SK-N-SH treated with all-trans-retinoic acid at 6 μM for 48 hours (cell line): ENCODE data around the gene NSD2.

Source experiments
- ATAC-seq: fragments of 200-7000 bp; cut with Tn5 transposase; 3 replicates; pipeline ENCODE4 v1.9.1; 2020; ENCODE audit warnings: mild to moderate bottlenecking, moderate library complexity
- ARNTL ChIP-seq: fragments of 450-650 bp; formaldehyde crosslinking; IDR thresholded peaks from 2 replicates; pipeline ENCODE4 v1.5.0; 2020; ENCODE audit warnings: low read depth, mild to moderate bottlenecking, moderate library complexity, borderline replicate concordance
- BACH2 ChIP-seq: fragments of 250-450 bp; sonication (Bioruptor Pico); IDR thresholded peaks from 2 replicates; pipeline ENCODE4 v1.9.0; 2021; ENCODE audit warnings: mild to moderate bottlenecking, borderline replicate concordance
- CSRNP3 ChIP-seq: fragments of 250-450 bp; sonication (Bioruptor Pico); IDR thresholded peaks from 2 replicates; pipeline ENCODE4 v1.5.1; 2021; ENCODE audit warnings: mild to moderate bottlenecking, moderate library complexity
- ESRRG ChIP-seq: fragments of 250-450 bp; sonication (Bioruptor Pico); IDR thresholded peaks from 2 replicates; pipeline ENCODE4 v1.6.1; 2021; ENCODE audit warnings: mild to moderate bottlenecking
- GLIS3 ChIP-seq: fragments of 250-450 bp; sonication (Bioruptor Pico); IDR thresholded peaks from 2 replicates; pipeline ENCODE4 v1.5.0; 2020; ENCODE audit warnings: mild to moderate bottlenecking, moderate library complexity
- ISL1 ChIP-seq: fragments of 250-450 bp; sonication (Bioruptor Pico); IDR thresholded peaks from 2 replicates; pipeline ENCODE4 v2.1.2; 2022; ENCODE audit warnings: mild to moderate bottlenecking, moderate library complexity
- OSR1 ChIP-seq: fragments of 250-450 bp; sonication (Bioruptor Pico); IDR thresholded peaks from 2 replicates; pipeline ENCODE4 v1.8.0; 2022; ENCODE audit warnings: moderate library complexity, mild to moderate bottlenecking, inconsistent platforms
- PATZ1 ChIP-seq: fragments of 250-450 bp; sonication (Bioruptor Pico); IDR thresholded peaks from 2 replicates; pipeline ENCODE4 v1.8.0; 2020; ENCODE audit warnings: mild to moderate bottlenecking, moderate library complexity, borderline replicate concordance
- PPARA ChIP-seq: fragments of 250-450 bp; sonication (Bioruptor Pico); IDR thresholded peaks from 2 replicates; pipeline ENCODE4 v1.5.0; 2020; ENCODE audit warnings: mild to moderate bottlenecking, borderline replicate concordance
- RARB ChIP-seq: fragments of 250-450 bp; sonication (Bioruptor Pico); IDR thresholded peaks from 2 replicates; pipeline ENCODE4 v1.8.0; 2021; ENCODE audit warnings: mild to moderate bottlenecking, moderate library complexity
- TCF4 ChIP-seq: fragments of 250-450 bp; sonication (Bioruptor Pico); IDR thresholded peaks from 2 replicates; pipeline ENCODE4 v1.8.0; 2021; ENCODE audit warnings: mild to moderate bottlenecking, moderate library complexity, borderline replicate concordance
- TOX ChIP-seq: fragments of 250-450 bp; sonication (Bioruptor Pico); IDR thresholded peaks from 2 replicates; pipeline ENCODE4 v1.8.0; 2021; ENCODE audit warnings: mild to moderate bottlenecking, moderate library complexity, borderline replicate concordance
- ZC3H10 ChIP-seq: fragments of 250-450 bp; sonication (Bioruptor Pico); IDR thresholded peaks from 2 replicates; pipeline ENCODE4 v1.5.1; 2021; ENCODE audit warnings: mild to moderate bottlenecking, moderate library complexity
- ZNF565 ChIP-seq: fragments of 450-650 bp; formaldehyde crosslinking; conservative IDR thresholded peaks from 2 replicates; pipeline ENCODE4 v1.5.0; 2020; ENCODE audit warnings: low read depth, mild to moderate bottlenecking, moderate library complexity
- ZNF70 ChIP-seq: fragments of 450-650 bp; formaldehyde crosslinking; IDR thresholded peaks from 2 replicates; pipeline ENCODE4 v1.5.0; 2020; ENCODE audit warnings: mild to moderate bottlenecking, moderate library complexity
- ZNF8 ChIP-seq: fragments of 450-650 bp; formaldehyde crosslinking; IDR thresholded peaks from 2 replicates; pipeline ENCODE4 v1.5.0; 2020; ENCODE audit warnings: mild to moderate bottlenecking, moderate library complexity
- TF ChIP-seq, protein P1 (sequence below): fragments of 250-450 bp; sonication (Bioruptor Pico); IDR thresholded peaks from 2 replicates; pipeline ENCODE4 v1.8.0; 2021; ENCODE audit warnings: low read depth, mild to moderate bottlenecking, moderate library complexity, borderline replicate concordance
- TF ChIP-seq, protein P2 (sequence below): fragments of 250-450 bp; sonication (Bioruptor Pico); IDR thresholded peaks from 2 replicates; pipeline ENCODE4 v1.5.0; 2020; ENCODE audit warnings: mild to moderate bottlenecking, moderate library complexity

NSD2 gene

DNA sequence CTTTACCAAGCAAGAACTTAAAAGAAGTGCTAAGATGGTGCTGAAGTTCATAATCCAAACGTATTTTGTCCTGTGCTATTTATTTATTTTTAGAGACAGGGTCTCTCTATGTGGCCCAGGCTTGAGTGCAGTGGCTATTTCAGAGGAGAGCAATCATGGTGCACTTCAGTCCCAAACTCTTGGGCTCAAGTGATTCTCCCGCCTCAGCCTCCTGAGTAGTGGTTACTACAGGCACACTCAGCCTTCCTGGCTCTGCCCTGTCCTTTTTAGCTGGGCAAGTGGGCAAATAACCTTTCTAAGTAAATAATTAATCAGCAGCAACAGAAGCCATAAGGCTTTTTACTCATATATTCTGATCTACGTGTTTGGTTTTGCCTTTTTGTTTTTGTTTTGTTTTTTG lies 2.6 kb downstream of the NSD2 start:
- ATAC-seq, result no peak
- TF ChIP-seq OSR1, result no peak
- TF ChIP-seq RARB, result no peak
- TF ChIP-seq BACH2 (CRISPR knock-in tag), result no peak
- no peak for TF ChIP-seq CSRNP3 (CRISPR knock-in tag)
- TF ChIP-seq ZNF8 (CRISPR knock-in tag), result no peak
- TF ChIP-seq TCF4, result no peak
- TF ChIP-seq ZNF70 (CRISPR knock-in tag), result no peak
- TF ChIP-seq, protein P1, sequence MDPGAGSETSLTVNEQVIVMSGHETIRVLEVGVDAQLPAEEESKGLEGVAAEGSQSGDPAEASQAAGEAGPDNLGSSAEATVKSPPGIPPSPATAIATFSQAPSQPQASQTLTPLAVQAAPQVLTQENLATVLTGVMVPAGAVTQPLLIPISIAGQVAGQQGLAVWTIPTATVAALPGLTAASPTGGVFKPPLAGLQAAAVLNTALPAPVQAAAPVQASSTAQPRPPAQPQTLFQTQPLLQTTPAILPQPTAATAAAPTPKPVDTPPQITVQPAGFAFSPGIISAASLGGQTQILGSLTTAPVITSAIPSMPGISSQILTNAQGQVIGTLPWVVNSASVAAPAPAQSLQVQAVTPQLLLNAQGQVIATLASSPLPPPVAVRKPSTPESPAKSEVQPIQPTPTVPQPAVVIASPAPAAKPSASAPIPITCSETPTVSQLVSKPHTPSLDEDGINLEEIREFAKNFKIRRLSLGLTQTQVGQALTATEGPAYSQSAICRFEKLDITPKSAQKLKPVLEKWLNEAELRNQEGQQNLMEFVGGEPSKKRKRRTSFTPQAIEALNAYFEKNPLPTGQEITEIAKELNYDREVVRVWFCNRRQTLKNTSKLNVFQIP (CRISPR knock-in tag), result no peak

DNA sequence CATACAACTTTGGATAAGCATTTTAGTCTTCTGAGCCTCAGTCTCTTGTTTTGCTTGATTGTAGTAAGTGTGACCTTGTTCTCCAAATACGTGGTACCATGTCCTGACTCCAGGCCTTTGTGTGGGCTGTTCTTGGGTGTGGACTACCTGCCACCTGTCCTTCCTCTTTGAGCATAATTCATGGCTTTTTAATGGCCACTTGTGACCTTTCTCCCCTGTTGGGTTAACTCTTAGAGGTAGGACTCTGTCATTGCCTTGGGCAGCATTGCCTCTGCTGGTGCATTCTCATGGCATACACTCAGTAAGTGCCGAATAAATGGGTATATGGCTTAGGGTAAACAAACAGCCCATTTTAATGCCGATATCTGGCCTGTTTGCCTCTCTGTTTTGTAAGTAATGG lies 3.0 kb downstream of the NSD2 start:
- TF ChIP-seq ARNTL (CRISPR knock-in tag) (no peak), OSR1 (no peak), CSRNP3 (CRISPR knock-in tag) (no peak), ISL1 (CRISPR knock-in tag) (no peak), ESRRG (CRISPR knock-in tag) (no peak), PPARA (CRISPR knock-in tag) (no peak), PATZ1 (CRISPR knock-in tag) (no peak), ZNF70 (CRISPR knock-in tag) (no peak), ZC3H10 (CRISPR knock-in tag) (no peak), GLIS3 (CRISPR knock-in tag) (no peak), TCF4 (no peak), TOX (CRISPR knock-in tag) (no peak)
- TF ChIP-seq, protein P1 (CRISPR knock-in tag), result no peak
- TF ChIP-seq, protein P2, sequence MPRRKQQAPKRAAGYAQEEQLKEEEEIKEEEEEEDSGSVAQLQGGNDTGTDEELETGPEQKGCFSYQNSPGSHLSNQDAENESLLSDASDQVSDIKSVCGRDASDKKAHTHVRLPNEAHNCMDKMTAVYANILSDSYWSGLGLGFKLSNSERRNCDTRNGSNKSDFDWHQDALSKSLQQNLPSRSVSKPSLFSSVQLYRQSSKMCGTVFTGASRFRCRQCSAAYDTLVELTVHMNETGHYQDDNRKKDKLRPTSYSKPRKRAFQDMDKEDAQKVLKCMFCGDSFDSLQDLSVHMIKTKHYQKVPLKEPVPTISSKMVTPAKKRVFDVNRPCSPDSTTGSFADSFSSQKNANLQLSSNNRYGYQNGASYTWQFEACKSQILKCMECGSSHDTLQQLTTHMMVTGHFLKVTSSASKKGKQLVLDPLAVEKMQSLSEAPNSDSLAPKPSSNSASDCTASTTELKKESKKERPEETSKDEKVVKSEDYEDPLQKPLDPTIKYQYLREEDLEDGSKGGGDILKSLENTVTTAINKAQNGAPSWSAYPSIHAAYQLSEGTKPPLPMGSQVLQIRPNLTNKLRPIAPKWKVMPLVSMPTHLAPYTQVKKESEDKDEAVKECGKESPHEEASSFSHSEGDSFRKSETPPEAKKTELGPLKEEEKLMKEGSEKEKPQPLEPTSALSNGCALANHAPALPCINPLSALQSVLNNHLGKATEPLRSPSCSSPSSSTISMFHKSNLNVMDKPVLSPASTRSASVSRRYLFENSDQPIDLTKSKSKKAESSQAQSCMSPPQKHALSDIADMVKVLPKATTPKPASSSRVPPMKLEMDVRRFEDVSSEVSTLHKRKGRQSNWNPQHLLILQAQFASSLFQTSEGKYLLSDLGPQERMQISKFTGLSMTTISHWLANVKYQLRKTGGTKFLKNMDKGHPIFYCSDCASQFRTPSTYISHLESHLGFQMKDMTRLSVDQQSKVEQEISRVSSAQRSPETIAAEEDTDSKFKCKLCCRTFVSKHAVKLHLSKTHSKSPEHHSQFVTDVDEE (CRISPR knock-in tag), result no peak
- ATAC-seq, result no peak

GRCh38 chr4:1879485-1879884 lies 8.3 kb downstream of the NSD2 start:
- no peak for ATAC-seq
- no peak for TF ChIP-seq ZNF565 (CRISPR knock-in tag)
